Neural progenitor cell (in vitro differentiated cells): ENCODE measurements around the gene PRKAG3.

Source experiments
- EZH2 ChIP-seq: fragments of 200-600 bp; sonication (generic); IDR thresholded peaks from 2 replicates; pipeline ENCODE4 v1.6.1; 2017; ENCODE audit warnings: antibody characterized with exemption, mild to moderate bottlenecking, moderate library complexity
- EZH2phosphoT487 ChIP-seq: fragments of 200-600 bp; sonication (generic); IDR thresholded peaks from 2 replicates; pipeline ENCODE4 v1.6.1; 2017; ENCODE audit warnings: antibody characterized with exemption
- TF ChIP-seq, protein P1 (sequence below): fragments of 200-600 bp; sonication (generic); IDR thresholded peaks from 2 replicates; pipeline ENCODE4 v1.5.1; 2017; ENCODE audit warnings: antibody characterized with exemption, mild to moderate bottlenecking

DNA sequence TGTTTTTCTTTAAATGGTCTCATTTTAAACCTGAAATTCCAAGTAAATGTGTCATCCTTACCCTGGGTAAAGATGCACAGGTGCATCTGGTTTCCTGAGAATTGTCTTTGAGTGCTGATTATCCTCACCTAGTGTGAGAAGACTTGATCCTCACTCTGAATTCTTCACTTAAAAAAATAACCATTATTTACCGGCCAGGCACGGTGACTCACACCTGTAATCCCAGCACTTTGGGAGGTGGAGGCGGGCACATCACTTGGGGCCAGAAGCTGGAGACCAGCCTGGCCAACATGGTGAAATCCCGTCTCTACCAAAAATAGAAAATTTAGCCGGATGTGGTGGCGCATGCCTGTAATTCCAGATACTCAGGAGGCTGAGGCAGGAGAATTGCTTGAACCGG lies 18.1 kb upstream of the PRKAG3 start:
- TF ChIP-seq EZH2 (no peak), EZH2phosphoT487 (no peak)
- TF ChIP-seq, protein P1, sequence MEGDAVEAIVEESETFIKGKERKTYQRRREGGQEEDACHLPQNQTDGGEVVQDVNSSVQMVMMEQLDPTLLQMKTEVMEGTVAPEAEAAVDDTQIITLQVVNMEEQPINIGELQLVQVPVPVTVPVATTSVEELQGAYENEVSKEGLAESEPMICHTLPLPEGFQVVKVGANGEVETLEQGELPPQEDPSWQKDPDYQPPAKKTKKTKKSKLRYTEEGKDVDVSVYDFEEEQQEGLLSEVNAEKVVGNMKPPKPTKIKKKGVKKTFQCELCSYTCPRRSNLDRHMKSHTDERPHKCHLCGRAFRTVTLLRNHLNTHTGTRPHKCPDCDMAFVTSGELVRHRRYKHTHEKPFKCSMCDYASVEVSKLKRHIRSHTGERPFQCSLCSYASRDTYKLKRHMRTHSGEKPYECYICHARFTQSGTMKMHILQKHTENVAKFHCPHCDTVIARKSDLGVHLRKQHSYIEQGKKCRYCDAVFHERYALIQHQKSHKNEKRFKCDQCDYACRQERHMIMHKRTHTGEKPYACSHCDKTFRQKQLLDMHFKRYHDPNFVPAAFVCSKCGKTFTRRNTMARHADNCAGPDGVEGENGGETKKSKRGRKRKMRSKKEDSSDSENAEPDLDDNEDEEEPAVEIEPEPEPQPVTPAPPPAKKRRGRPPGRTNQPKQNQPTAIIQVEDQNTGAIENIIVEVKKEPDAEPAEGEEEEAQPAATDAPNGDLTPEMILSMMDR, result no peak
